HCT116 (cell line): ENCODE measurements around the gene OMP. TPM values are rescaled to one million over a fixed set of nuclear protein-coding genes. Genes with fewer than 3 reads are reported as not detected.

Experiments used
- ATAC-seq: fragments of 200-7000 bp; cut with Tn5 transposase; 2 replicates; pipeline ENCODE4 v1.9.1; 2020; ENCODE audit warnings: mild to moderate bottlenecking, moderate library complexity
- BruUV-seq: library from RNA; stranded (reverse); fragments of 400-500 nt; replicated peaks from 2 replicates; lab custom pipeline; 2021; lab: Mats Ljungman, UMichigan
- CTCF ChIA-PET: fragments of 300-600 bp; sonication (Branson Sonifier 250); formaldehyde crosslinking; loops from one replicate; lab custom pipeline; 2021; ENCODE audit warnings: antibody characterized with exemption; lab: Charles Lee
- POLR2A ChIA-PET: fragments of 300-600, 350-600 bp; sonication (Branson Sonifier 250); formaldehyde crosslinking; loops from one replicate; lab custom pipeline; 2021; ENCODE audit warnings: antibody characterized with exemption; lab: Charles Lee
- RAD21 ChIA-PET, 2 experiments: fragments of 300-600 bp; sonication (Branson Sonifier 250); formaldehyde crosslinking; loops; one replicate each; lab custom pipeline; 2023; ENCODE audit warnings: low total read pairs in 2 of 2; ENCODE audit not compliant: uncharacterized antibody in 2 of 2, unreplicated experiment in 2 of 2, low non-redundant PET in 1 of 2; lab: Charles Lee
- DNase-seq: peaks from one replicate; pipeline ENCODE4 v3.0.0-alpha.2; 2010; ENCODE audit warnings: low read depth, low spot score
- H2AFZ ChIP-seq: fragments of 200-600 bp; shearing (Covaris generic), sonication (generic); 2 replicates; pipeline ENCODE4 v1.6.1; 2017; ENCODE audit warnings: low read depth, mixed run types, mixed read lengths, antibody characterized with exemption, low read length; ENCODE audit not compliant: poor library complexity, severe bottlenecking
- H3K27ac ChIP-seq: 2 replicates; pipeline ENCODE4 v1.5.1; 2012; ENCODE audit warnings: low read depth, low read length
- H3K27me3 ChIP-seq: fragments of 200-600 bp; sonication (generic); 2 replicates; pipeline ENCODE4 v1.6.1; 2016; ENCODE audit warnings: mixed run types, low read length, mixed read lengths; ENCODE audit not compliant: insufficient read depth
- H3K36me3 ChIP-seq, 2 experiments: fragments of 200-500 bp in 1 of 2; fragments of 200-600 bp in 1 of 2; sonication (Bioruptor generic) in 1 of 2; sonication (generic) in 1 of 2; 2 replicates each; pipeline versions ENCODE4 v1.5.1 to v1.6.1; 2014 to 2016; ENCODE audit warnings: low read length in 2 of 2, inconsistent platforms in 1 of 2, mixed read lengths in 1 of 2, mixed run types in 1 of 2; ENCODE audit not compliant: insufficient read depth in 2 of 2, control insufficient read depth in 1 of 2
- H3K4me1 ChIP-seq, 2 experiments: fragments of 200-600 bp in 1 of 2; sonication (generic) in 1 of 2; 2 replicates each; pipeline versions ENCODE4 v1.5.1 to v1.6.1; 2012 to 2017; ENCODE audit warnings: low read length in 2 of 2, inconsistent platforms in 1 of 2, mild to moderate bottlenecking in 1 of 2, mixed read lengths in 1 of 2, mixed run types in 1 of 2, moderate library complexity in 1 of 2; ENCODE audit not compliant: insufficient read depth in 2 of 2, control insufficient read depth in 1 of 2
- H3K4me2 ChIP-seq: fragments of 200-600 bp; sonication (generic); 2 replicates; pipeline ENCODE4 v1.6.1; 2017; ENCODE audit warnings: mixed run types, low read length, mixed read lengths
- H3K4me3 ChIP-seq, 2 experiments: fragments of 200-600 bp in 1 of 2; sonication (generic) in 1 of 2; replicated peaks in 1 of 2; 2 replicates each; pipeline ENCODE4 v1.5.1; 2011 to 2016; ENCODE audit warnings: low read length in 2 of 2, control low read depth in 1 of 2, low read depth in 1 of 2, mild to moderate bottlenecking in 1 of 2, mixed read lengths in 1 of 2, mixed run types in 1 of 2
- H3K79me2 ChIP-seq: fragments of 200-600 bp; sonication (generic); 2 replicates; pipeline ENCODE4 v1.6.1; 2017; ENCODE audit warnings: mild to moderate bottlenecking, mixed run types, low read length, moderate library complexity, mixed read lengths; ENCODE audit not compliant: insufficient read depth
- H3K9ac ChIP-seq: fragments of 200-600 bp; sonication (generic); 2 replicates; pipeline ENCODE4 v1.6.1; 2016; ENCODE audit warnings: low read length, mixed read lengths
- H3K9me2 ChIP-seq: fragments of 200-600 bp; sonication (generic), shearing (Covaris generic); 2 replicates; pipeline ENCODE4 v1.6.1; 2017; ENCODE audit warnings: mixed run types, mild to moderate bottlenecking, moderate library complexity; ENCODE audit not compliant: insufficient read depth
- H3K9me3 ChIP-seq, 2 experiments: fragments of 200-500 bp in 1 of 2; fragments of 200-600 bp in 1 of 2; sonication (Bioruptor generic) in 1 of 2; sonication (generic) in 1 of 2; 2 replicates each; pipeline ENCODE4 v1.6.1; 2014 to 2017; ENCODE audit warnings: low read length in 2 of 2, mixed read lengths in 2 of 2, inconsistent platforms in 1 of 2, low read depth in 1 of 2, mild to moderate bottlenecking in 1 of 2, mixed run types in 1 of 2, moderate library complexity in 1 of 2; ENCODE audit not compliant: control insufficient read depth in 1 of 2, insufficient read depth in 1 of 2
- H4K20me1 ChIP-seq: fragments of 200-600 bp; sonication (generic), shearing (Covaris generic); 2 replicates; pipeline ENCODE4 v1.6.1; 2017; ENCODE audit warnings: mixed run types, mild to moderate bottlenecking, moderate library complexity; ENCODE audit not compliant: insufficient read depth
- CBX3 ChIP-seq: IDR thresholded peaks from 2 replicates; pipeline ENCODE4 v1.6.1; 2012; ENCODE audit warnings: low read depth
- CEBPB ChIP-seq: IDR thresholded peaks from 2 replicates; pipeline ENCODE4 v1.6.1; 2012; ENCODE audit warnings: low read depth
- EGR1 ChIP-seq: IDR thresholded peaks from 2 replicates; pipeline ENCODE4 v1.6.1; 2012; ENCODE audit warnings: low read depth
- ELF1 ChIP-seq: IDR thresholded peaks from 2 replicates; pipeline ENCODE4 v1.6.1; 2012; ENCODE audit warnings: low read depth, borderline replicate concordance
- EZH2phosphoT487 ChIP-seq: fragments of 200-600 bp; IDR thresholded peaks from 2 replicates; pipeline ENCODE4 v1.6.1; 2018; ENCODE audit warnings: antibody characterized with exemption, borderline replicate concordance
- FOSL1 ChIP-seq: IDR thresholded peaks from 2 replicates; pipeline ENCODE4 v1.6.1; 2012; ENCODE audit warnings: low read depth
- POLR2AphosphoS5 ChIP-seq: IDR thresholded peaks from 2 replicates; pipeline ENCODE4 v1.6.1; 2011; ENCODE audit warnings: mild to moderate bottlenecking, low read depth, low read length, moderate library complexity
- RAD21 ChIP-seq: IDR thresholded peaks from 2 replicates; pipeline ENCODE4 v1.6.1; 2012; ENCODE audit warnings: low read depth, mild to moderate bottlenecking
- SP1 ChIP-seq: IDR thresholded peaks from 2 replicates; pipeline ENCODE4 v1.6.1; 2012; ENCODE audit warnings: low read depth
- TCF7L2 ChIP-seq: IDR thresholded peaks from 2 replicates; pipeline ENCODE4 v1.7.0; 2011; ENCODE audit warnings: borderline replicate concordance, inconsistent platforms; ENCODE audit not compliant: insufficient read depth, insufficient read length; ENCODE audit errors: extremely low read depth
- YY1 ChIP-seq: IDR thresholded peaks from 2 replicates; pipeline ENCODE4 v1.6.1; 2011; ENCODE audit warnings: low read length, low read depth, moderate library complexity, mild to moderate bottlenecking; ENCODE audit not compliant: insufficient replicate concordance; ENCODE audit errors: extremely low read depth
- ZBTB33 ChIP-seq: IDR thresholded peaks from 2 replicates; pipeline ENCODE4 v1.6.1; 2011; ENCODE audit warnings: mild to moderate bottlenecking, low read length, moderate library complexity; ENCODE audit not compliant: insufficient replicate concordance; ENCODE audit errors: extremely low read depth
- ZNF274 ChIP-seq: fragments of 200-500 bp; sonication (Bioruptor generic); IDR thresholded peaks from 2 replicates; pipeline ENCODE4 v1.6.1; 2014; ENCODE audit warnings: mild to moderate bottlenecking, low read depth, low read length, inconsistent platforms
- intact Hi-C: fragments of 100-400 bp; cut with micrococcal nuclease; formaldehyde crosslinking; loops from 2 replicates; pipeline ENCODE4 v1.10.0; 2022
- total RNA-seq: library from RNA; stranded (reverse); gene quantifications from one replicate; pipeline ENCODE4 v1.2.1, GENCODE V29; 2021; ENCODE audit not compliant: unreplicated experiment
- TF ChIP-seq, protein P1 (sequence below), 3 experiments: fragments of 200-600 bp in 1 of 3; sonication (generic) in 1 of 3; IDR thresholded peaks in 2 of 3; conservative IDR thresholded peaks in 1 of 3; 2 replicates each; pipeline ENCODE4 v1.5.1; 2012 to 2017; ENCODE audit warnings: low read depth in 2 of 3, low read length in 2 of 3, antibody characterized with exemption in 1 of 3, borderline replicate concordance in 1 of 3, control low read depth in 1 of 3, mild to moderate bottlenecking in 1 of 3, mixed read lengths in 1 of 3, mixed run types in 1 of 3, moderate library complexity in 1 of 3; ENCODE audit not compliant: insufficient read depth in 1 of 3

OMP gene
- total RNA-seq, 1 experiment from 2014 or later = not detected

DNA sequence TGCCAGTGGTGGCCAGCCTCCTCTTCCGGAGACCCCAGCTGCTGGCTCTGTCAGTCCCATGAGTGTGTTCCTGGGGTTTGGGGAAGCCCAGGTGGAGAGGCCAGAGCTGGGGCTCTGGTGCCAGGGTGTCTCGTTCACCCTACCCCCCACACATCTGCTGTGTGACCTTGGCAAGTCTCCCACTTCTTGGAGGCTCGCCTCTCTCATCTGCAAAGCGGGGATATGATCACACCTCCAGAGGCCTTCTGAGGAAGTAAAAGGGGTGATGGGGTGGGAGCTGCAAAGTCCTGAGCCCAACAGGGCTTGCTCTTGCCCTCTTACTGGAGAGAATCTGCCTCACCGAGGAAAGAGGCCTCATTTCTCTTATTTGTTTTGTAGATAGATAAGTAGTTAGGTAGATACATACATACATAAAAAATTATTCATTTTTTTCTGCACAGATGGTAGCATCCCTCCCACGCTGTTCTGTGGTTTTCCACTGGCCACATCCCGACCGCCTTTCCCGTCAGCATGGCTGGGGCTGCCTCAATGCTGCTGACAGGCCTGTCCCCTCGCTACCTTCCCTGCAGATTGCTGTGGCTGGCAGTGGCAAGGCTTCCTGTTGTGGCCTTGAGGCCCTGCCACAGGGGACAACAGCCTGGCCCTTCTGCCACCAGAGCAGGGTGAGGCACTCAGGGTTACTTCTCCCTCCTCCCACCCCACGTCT, 49.3 kb downstream of the OMP start:
- TF ChIP-seq SP1 (no peak), FOSL1 (no peak), EGR1 (no peak), CEBPB (no peak), CBX3 (no peak), RAD21 (no peak), YY1 (no peak), TCF7L2 (no peak), ZNF274 (no peak), ZBTB33 (no peak), POLR2AphosphoS5 (no peak), EZH2phosphoT487 (no peak), ELF1 (no peak)
- TF ChIP-seq, protein P1, sequence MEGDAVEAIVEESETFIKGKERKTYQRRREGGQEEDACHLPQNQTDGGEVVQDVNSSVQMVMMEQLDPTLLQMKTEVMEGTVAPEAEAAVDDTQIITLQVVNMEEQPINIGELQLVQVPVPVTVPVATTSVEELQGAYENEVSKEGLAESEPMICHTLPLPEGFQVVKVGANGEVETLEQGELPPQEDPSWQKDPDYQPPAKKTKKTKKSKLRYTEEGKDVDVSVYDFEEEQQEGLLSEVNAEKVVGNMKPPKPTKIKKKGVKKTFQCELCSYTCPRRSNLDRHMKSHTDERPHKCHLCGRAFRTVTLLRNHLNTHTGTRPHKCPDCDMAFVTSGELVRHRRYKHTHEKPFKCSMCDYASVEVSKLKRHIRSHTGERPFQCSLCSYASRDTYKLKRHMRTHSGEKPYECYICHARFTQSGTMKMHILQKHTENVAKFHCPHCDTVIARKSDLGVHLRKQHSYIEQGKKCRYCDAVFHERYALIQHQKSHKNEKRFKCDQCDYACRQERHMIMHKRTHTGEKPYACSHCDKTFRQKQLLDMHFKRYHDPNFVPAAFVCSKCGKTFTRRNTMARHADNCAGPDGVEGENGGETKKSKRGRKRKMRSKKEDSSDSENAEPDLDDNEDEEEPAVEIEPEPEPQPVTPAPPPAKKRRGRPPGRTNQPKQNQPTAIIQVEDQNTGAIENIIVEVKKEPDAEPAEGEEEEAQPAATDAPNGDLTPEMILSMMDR (IDR thresholded peaks at IDR 0.05 in 2 of 3, conservative IDR thresholded peaks at IDR 0.05 in 1 of 3; ENCODE audit: borderline replicate concordance in 1 of 3, insufficient read depth in 1 of 3, low read depth in 2 of 3, low read length in 2 of 3) = no peak
- TF ChIP-seq, all 23 proteins: peak for 0
- Histone ChIP-seq H3K36me3 (no peaks in the 10 kb centered on the region), H4K20me1 (no peaks in the 10 kb centered on the region), H2AFZ (no peak overlapping the region), H3K4me3 (no peak overlapping the region), H3K9me3 (no peaks in the 10 kb centered on the region), H3K4me1 (no peaks in the 10 kb centered on the region), H3K4me2 (no peak overlapping the region), H3K27ac (no peak overlapping the region), H3K27me3 (no peaks in the 10 kb centered on the region), H3K79me2 (no peaks in the 10 kb centered on the region), H3K9me2 (no peaks in the 10 kb centered on the region), H3K9ac (no peak overlapping the region)
- no peak for ATAC-seq
- intact Hi-C loops = no loop called here
- BruUV-seq = no TSS peak
- ChIA-PET RAD21 (no interaction called here), POLR2A (no interaction called here), CTCF (no interaction called here)
- no peak for DNase-seq
